Measurements from ENCODE around the gene VCAN.

Gene VCAN

DNA sequence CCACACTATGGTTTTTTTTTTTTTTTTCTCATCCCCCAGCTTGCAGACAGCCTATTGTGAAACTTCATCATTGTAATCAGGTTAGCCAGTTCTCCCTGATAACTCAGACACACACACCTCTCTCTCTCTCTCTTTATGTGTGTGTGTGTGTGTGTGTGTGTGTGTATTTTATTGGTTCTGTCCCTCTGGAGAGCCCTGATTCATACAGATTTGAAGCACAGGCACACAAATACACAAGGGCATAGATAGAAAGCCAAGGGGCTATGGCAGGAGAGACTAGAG is 20.6 kb upstream of the VCAN start:
- DNase-seq (ENCODE audit: low read depth), result no peak
- TF ChIP-seq, protein P1, sequence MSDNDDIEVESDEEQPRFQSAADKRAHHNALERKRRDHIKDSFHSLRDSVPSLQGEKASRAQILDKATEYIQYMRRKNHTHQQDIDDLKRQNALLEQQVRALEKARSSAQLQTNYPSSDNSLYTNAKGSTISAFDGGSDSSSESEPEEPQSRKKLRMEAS (IDR thresholded peaks at IDR 0.05; ENCODE audit: low read depth, low read length), result no peak
- H3K4me3 ChIP-seq (ENCODE audit: low read depth, low read length), result no peak overlapping the region

- TF ChIP-seq, protein P1 (IDR thresholded peaks at IDR 0.05; ENCODE audit: low read depth, low read length), result no peak
- no peak for TF ChIP-seq POLR2A (IDR thresholded peaks at IDR 0.05; ENCODE audit: extremely low read depth, insufficient read length)
- no peak for TF ChIP-seq MYC (IDR thresholded peaks at IDR 0.05; ENCODE audit: low read depth, low read length)
- TF ChIP-seq, protein P2, sequence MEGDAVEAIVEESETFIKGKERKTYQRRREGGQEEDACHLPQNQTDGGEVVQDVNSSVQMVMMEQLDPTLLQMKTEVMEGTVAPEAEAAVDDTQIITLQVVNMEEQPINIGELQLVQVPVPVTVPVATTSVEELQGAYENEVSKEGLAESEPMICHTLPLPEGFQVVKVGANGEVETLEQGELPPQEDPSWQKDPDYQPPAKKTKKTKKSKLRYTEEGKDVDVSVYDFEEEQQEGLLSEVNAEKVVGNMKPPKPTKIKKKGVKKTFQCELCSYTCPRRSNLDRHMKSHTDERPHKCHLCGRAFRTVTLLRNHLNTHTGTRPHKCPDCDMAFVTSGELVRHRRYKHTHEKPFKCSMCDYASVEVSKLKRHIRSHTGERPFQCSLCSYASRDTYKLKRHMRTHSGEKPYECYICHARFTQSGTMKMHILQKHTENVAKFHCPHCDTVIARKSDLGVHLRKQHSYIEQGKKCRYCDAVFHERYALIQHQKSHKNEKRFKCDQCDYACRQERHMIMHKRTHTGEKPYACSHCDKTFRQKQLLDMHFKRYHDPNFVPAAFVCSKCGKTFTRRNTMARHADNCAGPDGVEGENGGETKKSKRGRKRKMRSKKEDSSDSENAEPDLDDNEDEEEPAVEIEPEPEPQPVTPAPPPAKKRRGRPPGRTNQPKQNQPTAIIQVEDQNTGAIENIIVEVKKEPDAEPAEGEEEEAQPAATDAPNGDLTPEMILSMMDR (IDR thresholded peaks at IDR 0.05; ENCODE audit: low read depth, low read length), result no peak
- no peak overlapping the region for H3K4me3 ChIP-seq (ENCODE audit: low read depth, low read length)
- no peak for DNase-seq (ENCODE audit: low read depth)
Observed at GRCh38 chr5:83451955-83452354, 19.6 kb upstream of the VCAN start.

DNA sequence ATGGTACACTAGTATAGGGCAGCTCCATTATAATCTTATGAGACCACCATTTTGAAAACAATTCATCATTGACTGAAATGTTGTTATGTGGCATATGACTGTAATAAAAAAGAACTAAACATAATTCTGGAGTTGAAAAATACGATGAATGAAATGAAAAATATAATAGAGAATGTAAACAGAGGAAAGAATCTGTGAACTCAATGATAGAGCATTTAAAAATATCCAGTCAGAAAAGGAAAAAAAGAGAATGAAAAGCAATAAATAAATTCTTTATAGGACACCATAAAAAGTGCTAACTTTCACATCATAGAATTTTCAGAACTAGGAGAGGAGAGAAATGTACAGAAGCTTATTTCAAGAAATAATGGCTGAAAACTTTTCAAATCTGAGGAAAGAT is 17.6 kb upstream of the VCAN start:
- TF ChIP-seq MYC (IDR thresholded peaks at IDR 0.05; ENCODE audit: low read depth, low read length), result no peak
- TF ChIP-seq, protein P2 (IDR thresholded peaks at IDR 0.05; ENCODE audit: low read depth, low read length), result no peak
- TF ChIP-seq, protein P1 (IDR thresholded peaks at IDR 0.05; ENCODE audit: low read depth, low read length), result no peak
- TF ChIP-seq POLR2A (IDR thresholded peaks at IDR 0.05; ENCODE audit: extremely low read depth, insufficient read length), result no peak
- no peak overlapping the region for H3K4me3 ChIP-seq (ENCODE audit: low read depth, low read length)
- no peak for DNase-seq (ENCODE audit: low read depth)

DNA sequence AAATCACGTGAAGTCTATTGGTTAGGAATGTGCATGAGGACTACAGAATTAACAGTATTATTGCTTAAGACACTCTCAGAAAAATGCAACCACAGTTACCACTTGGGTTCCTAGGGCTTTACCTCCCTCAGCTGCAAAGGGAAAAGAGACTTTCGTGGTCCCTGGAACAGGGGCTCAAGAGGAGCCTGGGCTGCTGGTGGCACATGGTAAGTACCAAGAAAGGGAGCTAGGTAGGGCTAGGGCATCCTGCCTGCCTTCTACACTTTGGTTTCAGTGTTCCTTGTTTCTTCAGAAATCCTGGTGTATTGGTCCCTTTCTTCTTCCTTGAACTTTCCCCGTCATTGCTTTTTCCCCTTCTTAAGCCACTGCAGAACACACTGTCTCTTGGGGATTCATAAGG is 7.3 kb upstream of the VCAN start:
- TF ChIP-seq, protein P2 (IDR thresholded peaks at IDR 0.05; ENCODE audit: low read depth, low read length), result no peak
- TF ChIP-seq POLR2A (IDR thresholded peaks at IDR 0.05; ENCODE audit: extremely low read depth, insufficient read length), result no peak
- TF ChIP-seq MYC (IDR thresholded peaks at IDR 0.05; ENCODE audit: low read depth, low read length), result no peak
- TF ChIP-seq, protein P1 (IDR thresholded peaks at IDR 0.05; ENCODE audit: low read depth, low read length), result no peak
- no peak for DNase-seq (ENCODE audit: low read depth)
- H3K4me3 ChIP-seq (ENCODE audit: low read depth, low read length), result no peak overlapping the region

DNA sequence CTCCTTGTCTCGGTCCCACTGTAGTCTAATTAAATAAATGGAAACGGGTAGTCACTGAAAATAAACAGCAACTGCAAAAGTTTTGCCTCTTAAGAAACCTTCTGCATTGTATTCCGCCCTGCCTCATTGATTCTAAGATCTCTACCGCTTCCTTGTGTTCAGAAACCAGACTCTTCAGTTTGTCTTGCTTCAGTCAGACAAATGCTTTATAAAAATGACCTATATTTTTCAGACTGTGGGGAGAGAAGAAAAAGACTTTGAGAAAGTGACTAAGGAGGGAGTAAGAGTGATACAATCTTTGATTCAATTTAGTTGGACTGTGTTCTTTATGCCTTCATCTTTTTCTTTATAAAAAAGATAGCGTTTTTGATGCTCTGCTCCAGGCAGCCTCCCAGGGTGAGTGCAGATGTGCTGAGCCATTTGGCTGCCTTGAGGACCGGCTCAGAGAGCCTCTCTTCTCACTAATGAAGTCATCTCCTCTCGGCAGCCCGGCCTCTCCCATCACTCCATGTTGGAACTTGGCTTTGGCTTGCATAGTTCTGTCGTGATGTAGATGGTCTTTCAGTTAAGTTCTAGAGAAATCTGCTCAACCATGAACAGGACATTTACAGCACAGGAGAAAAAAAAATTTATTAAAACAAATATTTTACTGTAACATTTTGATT is 4.0 kb upstream of the VCAN start:
- DNase-seq (ENCODE audit: low read depth), result no peak
- TF ChIP-seq, protein P2 (IDR thresholded peaks at IDR 0.05; ENCODE audit: low read depth, low read length), result no peak
- TF ChIP-seq, protein P1 (IDR thresholded peaks at IDR 0.05; ENCODE audit: low read depth, low read length), result no peak
- TF ChIP-seq MYC (IDR thresholded peaks at IDR 0.05; ENCODE audit: low read depth, low read length) (no peak), POLR2A (IDR thresholded peaks at IDR 0.05; ENCODE audit: extremely low read depth, insufficient read length) (no peak)
- no peak overlapping the region for H3K4me3 ChIP-seq (ENCODE audit: low read depth, low read length)

DNA sequence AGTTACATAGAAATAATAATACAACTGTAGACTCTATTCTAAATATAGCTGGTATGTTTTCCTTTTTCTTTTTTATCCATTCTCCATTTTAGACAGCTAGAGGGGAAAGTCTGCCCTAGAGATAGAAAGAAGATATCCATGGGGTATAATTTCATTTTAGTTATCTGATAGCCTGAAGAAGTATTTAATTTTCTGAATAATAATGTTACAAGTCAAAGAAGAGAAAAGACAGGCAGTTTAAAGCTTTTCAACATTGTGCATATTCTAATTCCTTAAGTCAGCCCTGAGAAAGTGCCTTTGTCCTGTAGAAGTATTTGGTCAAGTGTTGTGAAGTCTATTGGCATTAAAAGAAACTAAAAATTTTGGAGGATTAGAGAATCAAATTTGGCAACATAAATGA is 2.5 kb upstream of the VCAN start:
- no peak overlapping the region for H3K4me3 ChIP-seq (ENCODE audit: low read depth, low read length)
- TF ChIP-seq POLR2A (IDR thresholded peaks at IDR 0.05; ENCODE audit: extremely low read depth, insufficient read length), result no peak
- TF ChIP-seq, protein P1 (IDR thresholded peaks at IDR 0.05; ENCODE audit: low read depth, low read length), result no peak
- TF ChIP-seq, protein P2 (IDR thresholded peaks at IDR 0.05; ENCODE audit: low read depth, low read length), result no peak
- TF ChIP-seq MYC (IDR thresholded peaks at IDR 0.05; ENCODE audit: low read depth, low read length), result no peak
- DNase-seq (ENCODE audit: low read depth), result no peak

All from NB4 (cell line).